Uterus (tissue), 4 donors: Measurements from ENCODE around the gene BRD3. TPM values are rescaled to one million over a fixed set of nuclear protein-coding genes. Genes with fewer than 3 reads are reported as not detected.

Source experiments
- DNase-seq, 2 donors: peaks; one replicate each; pipeline ENCODE4 v3.0.0-alpha.2; 2019 to 2020
- H3K27ac ChIP-seq, 2 donors: fragments of 200-600 bp; sonication (generic); 1 replicate in 1 of 2; 2 replicates in 1 of 2; pipeline ENCODE4 v1.5.1; 2016 to 2018
- H3K27me3 ChIP-seq, 2 donors: fragments of 200-600 bp; sonication (generic); one replicate each; pipeline ENCODE4 v1.5.1; 2018 to 2019; ENCODE audit warnings: control low read depth in 1 of 2
- H3K36me3 ChIP-seq, 2 donors: fragments of 200-600 bp; sonication (generic); one replicate each; pipeline ENCODE4 v1.5.1; 2019; ENCODE audit warnings: control low read depth in 1 of 2
- H3K4me1 ChIP-seq, 2 donors: fragments of 200-600 bp; sonication (generic); one replicate each; pipeline ENCODE4 v1.5.1; 2018 to 2019; ENCODE audit warnings: control low read depth in 1 of 2
- H3K4me3 ChIP-seq, 2 donors: fragments of 200-600 bp; sonication (generic); 1 replicate in 1 of 2; 2 replicates in 1 of 2; pipeline ENCODE4 v1.5.1; 2018 to 2019; ENCODE audit warnings: mild to moderate bottlenecking in 1 of 2
- H3K9me3 ChIP-seq, 2 donors: fragments of 200-600 bp; sonication (generic); one replicate each; pipeline ENCODE4 v1.5.1; 2019; ENCODE audit warnings: control low read depth in 1 of 2
- CTCF ChIP-seq, 4 experiments: fragments of 200-600 bp in 2 of 4; fragments of 450-650 bp in 2 of 4; sonication (generic) in 2 of 4; IDR thresholded peaks; one replicate each; pipeline ENCODE4 v1.5.1; 2016 to 2019; ENCODE audit warnings: antibody characterized with exemption in 4 of 4, mild to moderate bottlenecking in 2 of 4, moderate library complexity in 1 of 4
- POLR2A ChIP-seq, 2 donors: fragments of 450-650 bp; IDR thresholded peaks; one replicate each; pipeline ENCODE4 v1.6.1; 2016; ENCODE audit warnings: antibody characterized with exemption in 2 of 2, mild to moderate bottlenecking in 1 of 2, moderate library complexity in 1 of 2
- intact Hi-C: fragments of 100-400 bp; cut with DNase I; formaldehyde crosslinking; loops from one replicate; pipeline ENCODE4 v1.15.1; 2023; ENCODE audit warnings: low total_unique reads
- total RNA-seq, 4 donors: library from RNA; depleted of rRNA in 3 of 4; stranded (reverse); fragments of >200 nt in 3 of 4; gene quantifications; one replicate each; pipeline versions ENCODE4 v1.1.0 to v1.2.4, GENCODE V29; 2014 to 2023
- donor health status: DM: yes; HTN: yes; CAD: no.

The BRD3 gene
- total RNA-seq, 4 donors from 2014 or later, result 7.2 to 85.0 (median 42.6) TPM

- intact Hi-C loops, result no loop called here
- TF ChIP-seq POLR2A (IDR thresholded peaks at IDR 0.05), result no peak
- TF ChIP-seq CTCF (IDR thresholded peaks at IDR 0.05), result no peak
- H3K4me3 ChIP-seq, result no peak overlapping the region
- H3K9me3 ChIP-seq, result no peaks in the 10 kb centered on the region
- no peaks in the 10 kb centered on the region for H3K27me3 ChIP-seq
- H3K4me1 ChIP-seq, result no peaks in the 10 kb centered on the region
- H3K36me3 ChIP-seq, result no peaks in the 10 kb centered on the region
- H3K27ac ChIP-seq, result no peak overlapping the region
- no peak for DNase-seq
Observed at GRCh38 chr9:134100040-134100439, 32.2 kb upstream of the BRD3 start.

GRCh38 chr9:134099123-134099761, 31.4 kb upstream of the BRD3 start:
- Histone ChIP-seq H3K27ac (no peak overlapping the region), H3K27me3 (no peaks in the 10 kb centered on the region), H3K9me3 (no peaks in the 10 kb centered on the region), H3K4me3 (no peak overlapping the region), H3K4me1 (no peaks in the 10 kb centered on the region), H3K36me3 (no peaks in the 10 kb centered on the region)
- TF ChIP-seq CTCF (IDR thresholded peaks at IDR 0.05) (peak in 3 of 4 experiments; percentile 22 to 36 (median 22)), POLR2A (IDR thresholded peaks at IDR 0.05) (no peak)
- intact Hi-C loops, result no loop called here
- no peak for DNase-seq

GRCh38 chr9:134089972-134090371, 22.1 kb upstream of the BRD3 start:
- Histone ChIP-seq H3K27ac (no peak overlapping the region), H3K36me3 (no peaks in the 10 kb centered on the region), H3K9me3 (no peaks in the 10 kb centered on the region), H3K4me3 (no peak overlapping the region), H3K4me1 (no peaks in the 10 kb centered on the region), H3K27me3 (no peaks in the 10 kb centered on the region)
- no peak for TF ChIP-seq CTCF (IDR thresholded peaks at IDR 0.05)
- TF ChIP-seq POLR2A (IDR thresholded peaks at IDR 0.05), result no peak
- no peak for DNase-seq
- intact Hi-C loops, result no loop called here

GRCh38 chr9:134088063-134088725, 20.4 kb upstream of the BRD3 start:
- intact Hi-C loops, result no loop called here
- H3K4me3 ChIP-seq, result no peak overlapping the region
- H3K27me3 ChIP-seq, result no peaks in the 10 kb centered on the region
- no peaks in the 10 kb centered on the region for H3K9me3 ChIP-seq
- H3K27ac ChIP-seq, result no peak overlapping the region
- H3K4me1 ChIP-seq, result no peaks in the 10 kb centered on the region
- no peak for DNase-seq
- no peaks in the 10 kb centered on the region for H3K36me3 ChIP-seq
- no peak for TF ChIP-seq CTCF (IDR thresholded peaks at IDR 0.05)
- TF ChIP-seq POLR2A (IDR thresholded peaks at IDR 0.05), result no peak

- intact Hi-C loops, result no loop called here
- DNase-seq, result no peak
- TF ChIP-seq CTCF (IDR thresholded peaks at IDR 0.05) (no peak), POLR2A (IDR thresholded peaks at IDR 0.05) (no peak)
- no peak overlapping the region for H3K4me3 ChIP-seq
- no peaks in the 10 kb centered on the region for H3K4me1 ChIP-seq
- H3K9me3 ChIP-seq, result no peaks in the 10 kb centered on the region
- no peak overlapping the region for H3K27ac ChIP-seq
- no peaks in the 10 kb centered on the region for H3K27me3 ChIP-seq
- no peaks in the 10 kb centered on the region for H3K36me3 ChIP-seq
Observed at GRCh38 chr9:134085674-134086073, 17.8 kb upstream of the BRD3 start.
